Suppressor macrophage treated with lipopolysaccharide for 1 hour (primary cell): ENCODE measurements around the gene USP20.
"Not testable (repeated sequence)": the region's sequence is repeated elsewhere in the genome, so short reads cannot be mapped to it uniquely, and the experiment has no call there.

ENCODE experiments used
- DNase-seq, 3 donors: peaks; one replicate each; pipeline ENCODE4 v3.0.0-alpha.2; 2020 to 2022

The USP20 gene

GRCh38 chr9:129835128-129835859 lies at the start of gene USP20, which contains the start of gene C9orf78:
TSS of gene USP20 (plus strand) at chr9:129835458. CDS start at chr9:129852556, 17,098 bp downstream.
TSS of gene C9orf78 (minus strand) at chr9:129835275. CDS start at chr9:129835221, 54 bp downstream.
- DNase-seq = peak; percentile 98 to 100 (median 99)

GRCh38 chr9:129785866-129786265 lies 49.4 kb upstream of the USP20 start:
- no peak for DNase-seq

GRCh38 chr9:129786481-129786880 lies 48.8 kb upstream of the USP20 start:
- no peak for DNase-seq

- DNase-seq = no peak
Measured at GRCh38 chr9:129794549-129794948, 40.7 kb upstream of the USP20 start.

- not testable (repeated sequence) for DNase-seq
Measured at GRCh38 chr9:129796029-129796428, 39.2 kb upstream of the USP20 start.

- no peak for DNase-seq
Measured at GRCh38 chr9:129798973-129799372, 36.3 kb upstream of the USP20 start.

GRCh38 chr9:129801504-129801903 lies 33.8 kb upstream of the USP20 start:
- DNase-seq = no peak

- peak; percentile 97 to 98 (median 98) for DNase-seq
Measured at GRCh38 chr9:129802833-129803675, 32.2 kb upstream of the USP20 start, which contains the start of gene TOR1B. TSS of gene TOR1B (plus strand) at chr9:129803184. CDS start at chr9:129803213, 29 bp downstream.

- DNase-seq = no peak
Measured at GRCh38 chr9:129803676-129804060, 31.6 kb upstream of the USP20 start.

- DNase-seq = peak; percentile 51 to 83 (median 58)
Measured at GRCh38 chr9:129806061-129806460, 29.2 kb upstream of the USP20 start.

- no peak for DNase-seq
Measured at GRCh38 chr9:129809346-129809745, 25.9 kb upstream of the USP20 start.

GRCh38 chr9:129810116-129810515 lies 25.1 kb upstream of the USP20 start:
- no peak for DNase-seq

- DNase-seq = no peak
Measured at GRCh38 chr9:129810788-129811187, 24.5 kb upstream of the USP20 start.

- DNase-seq = no peak
Measured at GRCh38 chr9:129811967-129812363, 23.3 kb upstream of the USP20 start.

GRCh38 chr9:129812385-129812784 lies 22.9 kb upstream of the USP20 start:
- no peak for DNase-seq

- no peak for DNase-seq
Measured at GRCh38 chr9:129813661-129814060, 21.6 kb upstream of the USP20 start.

- DNase-seq = no peak
Measured at GRCh38 chr9:129814432-129815223, 20.6 kb upstream of the USP20 start.

- no peak for DNase-seq
Measured at GRCh38 chr9:129815278-129815677, 20.0 kb upstream of the USP20 start.

GRCh38 chr9:129816501-129817435 lies 18.5 kb upstream of the USP20 start:
- peak; percentile 77 to 83 (median 81) for DNase-seq

GRCh38 chr9:129822898-129823541 lies 12.2 kb upstream of the USP20 start:
- DNase-seq = peak in 2 of 3 donors; percentile 31 to 56

- no peak for DNase-seq
Measured at GRCh38 chr9:129823542-129823934, 11.7 kb upstream of the USP20 start.
